K562 treated with DMSO at 1 percent for 24 hours (cell line): ENCODE data around the gene KCNA1. TPM values are rescaled to one million over a fixed set of nuclear protein-coding genes. Genes with fewer than 3 reads are reported as not detected.

ENCODE experiments used
- total RNA-seq: library from RNA; unstranded; fragments of 300-600 nt; gene quantifications from 2 replicates; pipeline ENCODE4 v1.2.3, GENCODE V29; 2022; ENCODE audit warnings: low read depth; ENCODE audit not compliant: insufficient read depth

KCNA1 gene
- total RNA-seq: not detected in 2 replicates

DNA sequence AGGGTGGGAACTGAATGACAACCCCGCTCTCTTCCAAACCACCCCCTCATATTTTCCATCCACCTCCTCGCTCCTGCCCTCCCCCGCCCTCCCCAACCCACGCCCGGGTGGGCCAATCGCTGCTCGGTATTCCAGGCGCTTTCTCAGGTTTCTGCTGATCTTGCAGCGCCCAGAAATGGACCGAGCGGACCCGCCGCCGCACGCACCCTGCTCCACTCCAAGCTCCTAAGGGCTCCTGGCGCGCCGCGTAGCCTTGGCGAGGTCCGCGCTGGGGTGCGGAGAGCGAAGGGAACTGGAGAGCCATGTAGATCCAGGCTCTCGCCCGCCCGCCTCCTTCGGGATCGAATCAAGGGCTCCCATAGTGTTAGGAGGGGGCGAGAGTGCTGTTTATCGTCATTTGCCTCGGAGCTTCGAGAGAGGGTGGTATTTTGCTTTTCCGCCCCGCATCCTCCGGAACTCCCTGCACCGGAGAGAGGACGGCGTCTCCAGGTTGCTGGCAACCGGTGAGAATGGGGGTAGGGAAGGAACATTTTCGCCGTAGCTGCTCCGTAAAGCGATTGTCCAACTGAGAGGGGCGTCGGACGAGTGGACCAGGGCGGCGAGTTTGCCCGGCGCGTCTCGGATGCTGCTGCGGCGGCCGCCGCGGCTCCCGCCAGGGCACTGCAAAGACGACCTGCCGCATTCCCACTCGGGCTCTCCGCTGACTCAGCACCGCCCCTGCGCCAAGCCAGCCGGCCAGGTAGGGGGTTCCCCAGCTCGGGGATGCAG, at the start of gene KCNA1:
KCNA1 (plus strand) TSS at position 172 of the 768 bp plus-strand sequence. CDS start 1,474 bp downstream, outside the sequence.

Other genes starting within 250 kb of the KCNA1 start
- 1.9 TPM in 2 replicates for gene GALNT8, start 189.5 kb upstream of the KCNA1 start, total RNA-seq
- gene KCNA5, start 134.0 kb downstream of the KCNA1 start, total RNA-seq: not detected in 2 replicates